Fibroblast of villous mesenchyme (primary cell): ENCODE results near the gene SINHCAF. TPM values are rescaled to one million over a fixed set of nuclear protein-coding genes. Genes with fewer than 3 reads are reported as not detected.

ENCODE experiments used
- DNase-seq: peaks from one replicate; pipeline ENCODE4 v3.0.0-alpha.2; 2010; ENCODE audit warnings: low read depth
- H3K4me3 ChIP-seq: 2 replicates; pipeline ENCODE4 v1.5.1; 2011; ENCODE audit warnings: low read depth, mild to moderate bottlenecking, low read length
- total RNA-seq: library from RNA; depleted of rRNA; stranded (reverse); fragments of >200 nt; gene quantifications from 2 replicates; pipeline ENCODE4 v1.2.3, GENCODE V29; 2012
- TF ChIP-seq, protein P1 (sequence below): IDR thresholded peaks from 2 replicates; pipeline ENCODE4 v1.5.1; 2012; ENCODE audit warnings: low read depth, mild to moderate bottlenecking, low read length; ENCODE audit not compliant: insufficient read depth

Gene SINHCAF
- total RNA-seq, 1 donor, result 39.3 TPM

DNA sequence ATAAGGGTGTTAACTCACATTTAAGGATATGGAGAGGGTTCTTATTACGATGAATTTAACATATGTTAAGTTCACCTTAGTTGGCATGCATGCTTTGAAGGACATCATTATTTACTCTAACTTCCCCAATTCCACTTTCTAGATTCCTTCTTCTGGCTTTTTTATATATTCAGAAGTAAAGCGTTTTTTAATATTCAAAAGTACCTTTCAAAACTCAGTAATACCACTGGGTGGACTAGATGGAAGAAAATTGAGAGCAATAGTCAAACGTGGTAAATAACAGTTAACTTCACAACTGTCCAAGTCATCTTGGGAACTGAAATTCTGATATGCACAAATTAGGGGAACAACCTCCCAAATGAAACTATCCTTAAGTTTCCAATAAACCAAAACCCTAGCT, 9.1 kb downstream of the SINHCAF start:
- no peak for DNase-seq
- TF ChIP-seq, protein P1, sequence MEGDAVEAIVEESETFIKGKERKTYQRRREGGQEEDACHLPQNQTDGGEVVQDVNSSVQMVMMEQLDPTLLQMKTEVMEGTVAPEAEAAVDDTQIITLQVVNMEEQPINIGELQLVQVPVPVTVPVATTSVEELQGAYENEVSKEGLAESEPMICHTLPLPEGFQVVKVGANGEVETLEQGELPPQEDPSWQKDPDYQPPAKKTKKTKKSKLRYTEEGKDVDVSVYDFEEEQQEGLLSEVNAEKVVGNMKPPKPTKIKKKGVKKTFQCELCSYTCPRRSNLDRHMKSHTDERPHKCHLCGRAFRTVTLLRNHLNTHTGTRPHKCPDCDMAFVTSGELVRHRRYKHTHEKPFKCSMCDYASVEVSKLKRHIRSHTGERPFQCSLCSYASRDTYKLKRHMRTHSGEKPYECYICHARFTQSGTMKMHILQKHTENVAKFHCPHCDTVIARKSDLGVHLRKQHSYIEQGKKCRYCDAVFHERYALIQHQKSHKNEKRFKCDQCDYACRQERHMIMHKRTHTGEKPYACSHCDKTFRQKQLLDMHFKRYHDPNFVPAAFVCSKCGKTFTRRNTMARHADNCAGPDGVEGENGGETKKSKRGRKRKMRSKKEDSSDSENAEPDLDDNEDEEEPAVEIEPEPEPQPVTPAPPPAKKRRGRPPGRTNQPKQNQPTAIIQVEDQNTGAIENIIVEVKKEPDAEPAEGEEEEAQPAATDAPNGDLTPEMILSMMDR, result no peak
- peak overlapping the region; percentile 54 for H3K4me3 ChIP-seq

DNA sequence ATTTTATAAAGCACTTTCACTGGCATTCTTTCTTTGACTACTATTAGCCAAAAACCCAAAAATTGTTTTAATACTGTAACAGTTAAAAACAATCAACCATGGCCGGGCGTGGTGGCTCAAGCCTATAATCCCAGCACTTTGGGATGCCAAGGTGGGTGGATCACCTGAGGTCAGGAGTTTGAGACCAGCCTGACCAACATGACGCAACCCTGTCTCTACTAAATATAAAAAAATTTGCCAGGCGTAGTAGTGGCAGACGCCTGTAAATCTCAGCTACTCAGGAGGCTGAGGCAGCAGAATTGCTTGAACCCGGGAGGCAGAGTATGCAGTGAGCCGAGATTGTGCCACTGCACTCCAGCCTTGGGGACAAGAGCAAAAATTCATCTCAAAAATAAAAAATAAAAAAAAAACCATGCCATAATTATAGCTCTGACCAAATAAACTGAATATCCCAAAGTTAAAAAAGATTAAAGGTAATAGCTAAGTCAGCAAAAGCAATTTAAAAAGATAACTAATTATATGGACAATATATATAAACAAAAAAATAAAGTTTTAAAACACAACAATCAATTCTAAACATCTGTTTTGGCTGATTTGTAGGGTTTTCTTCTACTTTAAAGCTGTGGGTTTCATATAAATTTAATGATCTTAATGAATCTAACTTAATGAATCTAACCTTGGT, 10.0 kb downstream of the SINHCAF start:
- TF ChIP-seq, protein P1, result no peak
- no peak overlapping the region for H3K4me3 ChIP-seq
- DNase-seq, result no peak

DNA sequence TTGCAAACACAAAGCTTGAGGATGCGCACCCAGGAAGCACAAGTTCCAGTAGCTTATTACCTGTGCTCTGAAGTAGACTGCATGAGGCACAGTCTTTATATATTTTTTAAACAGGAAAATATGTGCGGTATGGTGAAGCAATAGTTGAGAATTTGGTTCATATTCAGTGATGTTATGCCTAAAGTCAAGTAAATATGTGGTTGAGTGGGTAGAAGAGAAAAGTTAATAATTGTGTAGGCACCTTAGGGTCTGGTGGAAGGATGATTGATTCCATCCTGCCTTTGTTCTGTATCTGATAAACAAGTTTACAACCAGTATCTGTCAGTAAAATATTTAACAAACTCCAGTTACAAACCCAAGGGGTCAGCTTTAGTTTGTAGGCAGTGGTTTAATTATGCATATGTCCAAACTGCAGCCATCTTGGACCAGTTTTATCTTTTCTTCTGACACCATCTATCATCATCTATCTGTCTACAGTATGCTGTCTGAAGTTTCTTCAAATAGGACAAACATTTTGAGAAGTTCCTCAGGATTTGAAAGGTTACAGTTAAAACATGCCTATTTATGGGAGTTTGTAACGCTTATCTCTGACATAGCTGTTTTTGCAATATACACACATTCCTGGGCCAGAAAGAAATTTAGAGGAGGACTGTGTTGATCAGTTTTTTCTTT, 10.8 kb downstream of the SINHCAF start:
- no peak overlapping the region for H3K4me3 ChIP-seq
- TF ChIP-seq, protein P1, result no peak
- DNase-seq, result peak; percentile 41

DNA sequence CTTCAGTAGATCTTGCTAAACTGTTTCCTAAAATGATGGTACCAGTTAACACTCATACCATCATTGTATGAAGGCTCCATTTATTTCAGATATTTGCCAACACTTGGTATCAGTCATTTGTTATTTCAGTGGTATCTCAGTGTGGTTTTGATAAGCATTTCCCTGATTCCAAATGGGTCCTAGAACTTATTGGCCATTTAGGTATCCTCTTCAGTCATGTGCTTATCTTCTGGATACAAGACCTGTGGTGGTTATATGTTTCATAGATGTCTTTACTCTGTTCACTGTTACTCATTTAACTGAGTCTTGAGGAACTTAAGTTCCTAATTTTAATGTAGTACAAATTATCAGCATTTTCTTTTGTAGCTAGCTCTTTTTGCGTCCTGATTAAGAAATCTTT, 13.5 kb downstream of the SINHCAF start:
- no peak for DNase-seq
- H3K4me3 ChIP-seq, result no peak overlapping the region
- TF ChIP-seq, protein P1, result no peak

DNA sequence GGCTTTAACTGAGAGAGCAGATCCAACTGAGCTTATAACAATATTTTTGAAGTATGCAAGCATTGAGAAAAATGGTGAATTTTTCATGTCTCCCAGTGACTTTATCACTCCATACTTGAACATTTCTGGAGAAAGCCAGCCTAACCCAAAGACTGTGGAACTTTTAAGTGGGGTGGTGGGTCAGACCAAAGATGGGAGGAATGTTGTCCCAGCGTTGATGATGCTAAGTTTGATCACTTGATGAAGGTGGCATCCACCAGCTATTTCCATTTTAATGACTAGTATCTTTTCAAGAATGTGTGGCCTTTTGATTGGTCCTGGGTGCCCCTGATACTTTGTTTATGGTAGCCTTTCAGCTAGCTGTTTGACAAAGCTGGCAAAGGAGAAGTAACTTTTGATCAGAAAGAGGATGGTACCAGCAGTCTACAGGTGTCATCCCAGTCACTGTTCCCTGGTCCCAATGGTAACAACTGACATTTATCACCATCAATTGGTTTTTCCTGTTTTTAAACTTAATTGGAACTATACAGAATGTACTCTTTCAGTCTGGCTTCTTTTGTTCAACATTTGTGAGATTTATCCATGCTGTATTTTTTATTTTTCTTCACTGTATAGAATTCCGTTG, 14.2 kb downstream of the SINHCAF start:
- no peak for DNase-seq
- no peak overlapping the region for H3K4me3 ChIP-seq
- TF ChIP-seq, protein P1, result no peak

DNA sequence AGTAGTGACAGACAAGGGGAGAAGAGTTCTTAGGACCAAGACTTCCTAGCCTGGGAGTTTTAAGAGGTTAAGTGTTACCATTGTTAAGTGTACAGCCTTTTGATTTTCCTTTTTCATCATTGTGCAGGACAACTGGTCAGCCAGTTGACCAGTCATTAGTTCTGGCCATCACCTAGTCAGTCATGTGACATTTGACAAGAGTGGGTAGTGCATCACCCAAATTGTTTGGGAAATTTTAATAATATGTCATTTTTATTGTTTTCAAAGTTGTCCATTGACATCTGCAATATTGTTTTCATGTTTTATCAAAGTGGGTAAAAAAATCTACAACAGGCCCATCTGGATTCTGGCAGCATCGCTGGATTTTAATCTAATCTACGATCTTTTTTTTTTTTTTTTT, 15.5 kb downstream of the SINHCAF start:
- TF ChIP-seq, protein P1, result no peak
- DNase-seq, result no peak
- H3K4me3 ChIP-seq, result no peak overlapping the region
